Adrenal gland (tissue), 5 donors: ENCODE measurements around the gene RAC3.

ENCODE experiments used
- CTCF ChIP-seq, 6 experiments: fragments of 450-650 bp in 4 of 6; fragments of 200-600 bp in 2 of 6; sonication (generic) in 1 of 6; IDR thresholded peaks; 1 replicate in 5 of 6; 2 replicates in 1 of 6; pipeline versions ENCODE4 v1.5.1 to v1.8.0; 2016 to 2021; ENCODE audit warnings: antibody characterized with exemption in 6 of 6, mild to moderate bottlenecking in 2 of 6, moderate library complexity in 1 of 6
- POLR2A ChIP-seq, 2 donors: fragments of 450-650 bp; IDR thresholded peaks; one replicate each; pipeline ENCODE4 v1.6.1; 2017; ENCODE audit warnings: antibody characterized with exemption in 2 of 2, mild to moderate bottlenecking in 2 of 2, moderate library complexity in 1 of 2
- donor health status: DM: no; HTN: no; CAD: no.

- TF ChIP-seq CTCF (IDR thresholded peaks at IDR 0.05) (no peak), POLR2A (IDR thresholded peaks at IDR 0.05) (no peak)
Measured at GRCh38 chr17:82022981-82023446, 8.5 kb upstream of the RAC3 start, which contains the start of gene LRRC45.
